ENCODE results near the gene FXYD2.

DNA sequence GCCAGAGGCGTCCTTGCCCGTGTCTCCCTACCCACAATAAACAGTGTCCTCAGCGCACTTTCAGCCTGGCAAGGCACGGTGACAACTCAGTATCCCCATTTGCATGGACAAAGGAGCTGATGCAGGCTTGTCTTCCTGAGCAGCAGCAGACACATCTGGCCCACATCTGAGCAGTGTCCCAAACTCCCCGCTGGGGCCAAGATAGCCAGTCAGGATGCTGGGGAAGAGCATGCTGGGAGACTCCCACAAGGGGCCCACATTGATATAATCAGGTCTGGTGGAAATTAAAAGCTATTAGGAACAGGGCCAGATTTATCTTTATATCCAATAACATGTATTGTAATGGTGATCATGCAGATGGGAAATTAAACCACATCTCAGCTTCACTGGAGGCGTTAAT lies 52.2 kb downstream of the FXYD2 start:
- TF ChIP-seq GATA2 (IDR thresholded peaks at IDR 0.05; ENCODE audit: low read depth, low read length) (peak; percentile 96), GATA3 (IDR thresholded peaks at IDR 0.05; ENCODE audit: low read depth, low read length) (peak; percentile 94)

All from SH-SY5Y (cell line).